SK-N-SH (cell line): ENCODE measurements around the gene MRAP2.

Experiments
- JUND ChIP-seq: IDR thresholded peaks from 2 replicates; pipeline ENCODE4 v1.4.0; 2012
- NFIC ChIP-seq: IDR thresholded peaks from 2 replicates; pipeline ENCODE4 v1.4.0; 2012; ENCODE audit warnings: borderline replicate concordance

GRCh38 chr6:84021625-84022024 lies 11.9 kb upstream of the MRAP2 start:
- no peak for TF ChIP-seq NFIC
- no peak for TF ChIP-seq JUND
